A549 (cell line): Measurements from ENCODE around the gene HLTF. TPM values are rescaled to one million over a fixed set of nuclear protein-coding genes. Genes with fewer than 3 reads are reported as not detected.

Experiments
- ATAC-seq, 2 experiments: fragments of 200-7000 bp in 1 of 2; fragments of >200 bp in 1 of 2; cut with Nextera tagmentation in 1 of 2; cut with Tn5 transposase in 1 of 2; 3 replicates each; pipeline versions ENCODE4 v1.8.0 to v1.9.1; 2018 to 2020; ENCODE audit warnings: mild to moderate bottlenecking in 1 of 2, moderate library complexity in 1 of 2
- CTCF ChIA-PET: fragments of 300-600 bp; sonication (Branson Sonifier 250); formaldehyde crosslinking; extraction: SDS; loops from one replicate; lab custom pipeline; 2021; ENCODE audit warnings: antibody characterized with exemption, inconsistent platforms; lab: Yijun Ruan, JAX
- POLR2A ChIA-PET: fragments of 350-600 bp; formaldehyde crosslinking; extraction: SDS; loops from one replicate; lab custom pipeline; 2021; ENCODE audit warnings: antibody characterized with exemption, inconsistent platforms; lab: Yijun Ruan, JAX
- DNase-seq, 2 experiments: peaks; one replicate each; pipeline versions ENCODE4 v3.0.0 to v3.0.0-alpha.2; 2011 to 2016; ENCODE audit warnings: low read depth in 1 of 2, low spot score in 1 of 2
- FAIRE-seq: peaks from 2 replicates; lab custom pipeline; 2011; peaks lifted over from hg19 to GRCh38; lab: Jason Lieb, UNC
- H3K27ac ChIP-seq, 2 experiments: fragments of >200 bp; sonication (Bioruptor Twin); formaldehyde crosslinking; 3 replicates each; pipeline ENCODE4 v1.5.1; 2016 to 2017
- H3K4me1 ChIP-seq: fragments of >200 bp; sonication (Bioruptor Twin); formaldehyde crosslinking; 3 replicates; pipeline ENCODE4 v1.6.1; 2016
- H3K4me2 ChIP-seq: fragments of >200 bp; sonication (Bioruptor Twin); formaldehyde crosslinking; 3 replicates; pipeline ENCODE4 v1.6.1; 2016
- H3K4me3 ChIP-seq: fragments of >200 bp; sonication (Bioruptor Twin); formaldehyde crosslinking; 3 replicates; pipeline ENCODE4 v1.5.1; 2016
- H3K9me3 ChIP-seq: fragments of >200 bp; sonication (Bioruptor Twin); formaldehyde crosslinking; 3 replicates; pipeline ENCODE4 v1.6.1; 2016
- BHLHE40 ChIP-seq: IDR thresholded peaks from 2 replicates; pipeline ENCODE4 v1.6.1; 2012; ENCODE audit warnings: low read depth, low read length, inconsistent platforms
- CBX2 ChIP-seq: fragments of 200-600 bp; sonication (generic); IDR thresholded peaks from 2 replicates; pipeline ENCODE4 v1.6.1; 2016; ENCODE audit warnings: low read depth, mild to moderate bottlenecking, borderline replicate concordance
- CHD2 ChIP-seq: fragments of 150-350 bp; IDR thresholded peaks from 2 replicates; pipeline ENCODE4 v1.6.1; 2014; ENCODE audit warnings: low read length; ENCODE audit not compliant: partially characterized antibody
- CHD4 ChIP-seq: fragments of 200-600 bp; sonication (generic); IDR thresholded peaks from 2 replicates; pipeline ENCODE4 v1.6.1; 2016; ENCODE audit warnings: antibody characterized with exemption, mild to moderate bottlenecking, borderline replicate concordance
- CTCF ChIP-seq: fragments of >200 bp; sonication (Bioruptor Twin); formaldehyde crosslinking; IDR thresholded peaks from 3 replicates; pipeline ENCODE4 v1.5.1; 2016
- EHF ChIP-seq: fragments of 250-450 bp; sonication (Bioruptor Pico); IDR thresholded peaks from 2 replicates; pipeline ENCODE4 v1.5.0; 2020; ENCODE audit warnings: mild to moderate bottlenecking
- EHMT2 ChIP-seq: fragments of 200-600 bp; sonication (generic); IDR thresholded peaks from 2 replicates; pipeline ENCODE4 v1.6.1; 2016; ENCODE audit warnings: antibody characterized with exemption, low read depth, mild to moderate bottlenecking, moderate library complexity
- FOXS1 ChIP-seq: fragments of 250-450 bp; sonication (Bioruptor Pico); IDR thresholded peaks from 2 replicates; pipeline ENCODE4 v1.5.0; 2020; ENCODE audit warnings: mild to moderate bottlenecking, moderate library complexity
- GATA3 ChIP-seq: IDR thresholded peaks from 2 replicates; pipeline ENCODE4 v1.6.1; 2012; ENCODE audit warnings: borderline replicate concordance
- HDAC2 ChIP-seq: fragments of 200-600 bp; sonication (generic); IDR thresholded peaks from 2 replicates; pipeline ENCODE4 v1.6.1; 2016
- HEYL ChIP-seq: fragments of 250-450 bp; sonication (Bioruptor Pico); IDR thresholded peaks from 2 replicates; pipeline ENCODE4 v1.8.0; 2021; ENCODE audit warnings: mild to moderate bottlenecking, moderate library complexity
- HMGXB4 ChIP-seq: fragments of 250-450 bp; sonication (Bioruptor Pico); IDR thresholded peaks from 2 replicates; pipeline ENCODE4 v1.5.0; 2021; ENCODE audit warnings: mild to moderate bottlenecking, moderate library complexity, borderline replicate concordance
- HOXA7 ChIP-seq: fragments of 250-450 bp; sonication (Bioruptor Pico); IDR thresholded peaks from 2 replicates; pipeline ENCODE4 v1.5.0; 2020; ENCODE audit warnings: mild to moderate bottlenecking, moderate library complexity
- HOXB5 ChIP-seq: fragments of 250-450 bp; sonication (Bioruptor Pico); IDR thresholded peaks from 2 replicates; pipeline ENCODE4 v1.5.0; 2020; ENCODE audit warnings: mild to moderate bottlenecking, moderate library complexity
- JUN ChIP-seq, 2 experiments: fragments of >200 bp; sonication (Bioruptor Twin); formaldehyde crosslinking; IDR thresholded peaks; 2 replicates in 1 of 2; 3 replicates in 1 of 2; pipeline ENCODE4 v1.6.1; 2016 to 2017
- JUNB ChIP-seq: fragments of >200 bp; sonication (Bioruptor Twin); formaldehyde crosslinking; IDR thresholded peaks from 2 replicates; pipeline ENCODE4 v1.6.1; 2016
- KDM1A ChIP-seq: fragments of 200-600 bp; sonication (generic); IDR thresholded peaks from 2 replicates; pipeline ENCODE4 v1.6.1; 2016; ENCODE audit warnings: low read depth, mild to moderate bottlenecking
- KDM5A ChIP-seq: fragments of 200-600 bp; sonication (generic); IDR thresholded peaks from 2 replicates; pipeline ENCODE4 v1.6.1; 2016; ENCODE audit warnings: antibody characterized with exemption, mild to moderate bottlenecking
- MAFK ChIP-seq: fragments of 450-650 bp; IDR thresholded peaks from 2 replicates; pipeline ENCODE4 v1.6.1; 2014; ENCODE audit not compliant: partially characterized antibody
- MAZ ChIP-seq: fragments of 150-350 bp; IDR thresholded peaks from 2 replicates; pipeline ENCODE4 v1.6.1; 2014; ENCODE audit warnings: antibody characterized with exemption, low read depth, low read length, borderline replicate concordance
- MYC ChIP-seq: IDR thresholded peaks from 2 replicates; pipeline ENCODE4 v1.6.1; 2012; ENCODE audit warnings: mild to moderate bottlenecking, inconsistent platforms, low read length, improper control_type of control experiment, borderline replicate concordance
- PBX3 ChIP-seq: IDR thresholded peaks from 2 replicates; pipeline ENCODE4 v1.6.1; 2012
- PHF8 ChIP-seq: fragments of 200-600 bp; sonication (generic); IDR thresholded peaks from 2 replicates; pipeline ENCODE4 v1.6.1; 2016; ENCODE audit warnings: low read depth, mild to moderate bottlenecking, antibody characterized with exemption, moderate library complexity, borderline replicate concordance
- POLR2AphosphoS2 ChIP-seq: conservative IDR thresholded peaks from 2 replicates; pipeline ENCODE4 v1.6.1; 2012; ENCODE audit warnings: low read length, improper control_type of control experiment, inconsistent platforms
- RARB ChIP-seq: fragments of 250-450 bp; sonication (Bioruptor Pico); IDR thresholded peaks from 2 replicates; pipeline ENCODE4 v1.8.0; 2021; ENCODE audit warnings: mild to moderate bottlenecking, moderate library complexity
- REST ChIP-seq: fragments of 200-600 bp; sonication (generic); IDR thresholded peaks from 2 replicates; pipeline ENCODE4 v1.6.1; 2016; ENCODE audit warnings: antibody characterized with exemption, mild to moderate bottlenecking, moderate library complexity
- RFX5 ChIP-seq: fragments of 450-650 bp; IDR thresholded peaks from 2 replicates; pipeline ENCODE4 v1.7.1; 2014; ENCODE audit warnings: antibody characterized with exemption, mild to moderate bottlenecking, moderate library complexity
- RNF2 ChIP-seq: fragments of 200-600 bp; sonication (generic); IDR thresholded peaks from 2 replicates; pipeline ENCODE4 v1.6.1; 2016; ENCODE audit warnings: low read depth, mild to moderate bottlenecking, antibody characterized with exemption, moderate library complexity, borderline replicate concordance
- SMC3 ChIP-seq: fragments of >200 bp; sonication (Bioruptor Twin); formaldehyde crosslinking; IDR thresholded peaks from 3 replicates; pipeline ENCODE4 v1.6.1; 2018; ENCODE audit warnings: inconsistent platforms
- SREBF2 ChIP-seq: fragments of 450-650 bp; IDR thresholded peaks from 2 replicates; pipeline ENCODE4 v1.6.1; 2014; ENCODE audit warnings: mild to moderate bottlenecking, moderate library complexity
- ZC3H11A ChIP-seq: fragments of 450-650 bp; IDR thresholded peaks from 2 replicates; pipeline ENCODE4 v1.6.1; 2014; ENCODE audit warnings: antibody characterized with exemption, mild to moderate bottlenecking
- ZNF302 ChIP-seq: fragments of 250-450 bp; sonication (Bioruptor Pico); IDR thresholded peaks from 2 replicates; pipeline ENCODE4 v1.9.0; 2021; ENCODE audit warnings: inconsistent platforms, mild to moderate bottlenecking, moderate library complexity
- WGBS: methylation state at CpG from one replicate; pipeline ENCODE4 v1.1.6; 2017; ENCODE audit errors: missing lambda C conversion rate; 5-methylcytosine and 5-hydroxymethylcytosine counted together
- polyA minus RNA-seq: library from RNA; depleted of rRNA, polyadenylated mRNA; stranded (reverse); fragments of >200 nt; gene quantifications from 2 replicates; pipeline ENCODE4 v1.2.3, GENCODE V29; 2011; rRNA and poly(A)+ RNA removed
- polyA plus RNA-seq, 4 experiments: library from polyadenylated mRNA; depleted of rRNA in 3 of 4; stranded (reverse); fragments of >200 nt; fragmentation: RNase III in 1 of 4; extraction: RNeasy Plus Mini Kit Qiagen cat#74134 plus additional on column Dnase treatment in 1 of 4; gene quantifications; 2 replicates in 3 of 4; 3 replicates in 1 of 4; pipeline ENCODE4 v1.2.3, GENCODE V29; 2011 to 2017

HLTF gene
- polyA plus RNA-seq (2011; rRNA removed) (43.9 and 61.6 TPM in 2 replicates), polyA plus RNA-seq (2017; fragmentation: RNase III; extraction: RNeasy Plus Mini Kit Qiagen cat#74134 plus additional on column Dnase treatment) (25.5 to 26.7 TPM (median 26.3 TPM) in 3 replicates), polyA minus RNA-seq (12.8 and 18.3 TPM in 2 replicates)
- 7.3 and 8.1 TPM in 2 replicates for polyA plus RNA-seq (2012; cell fraction: cytosol; rRNA removed)
- polyA plus RNA-seq (2012; cell fraction: nucleus; rRNA removed): 11.3 and 14.9 TPM in 2 replicates

- no peak for FAIRE-seq
- H3K4me3 ChIP-seq: peak within 1 kb of the TSS; percentile 71
- peaks cover 16% of the 10 kb centered on the region for H3K4me1 ChIP-seq
- ChIA-PET POLR2A (interaction anchor here (1.0 kb wide), 1 partner anchor 43 kb away, joined by 3 read pairs; no protein-coding TSS in a partner anchor), CTCF (interaction anchor here (1.2 kb wide), 1 partner anchor 9 kb away, joined by 4 read pairs; no protein-coding TSS in a partner anchor)
- DNase-seq: peak; percentile 96 to 98
- H3K27ac ChIP-seq: peak within 1 kb of the TSS; percentile 75 to 90
- peaks cover 6% of the 10 kb centered on the region; the same call in 1 of the 3 replicates for H3K9me3 ChIP-seq
- H3K4me2 ChIP-seq: peak within 1 kb of the TSS; percentile 86
- 12% methylated on average over 40 of the region's 57 CpGs for WGBS
- peak; percentile 99 to 100 for ATAC-seq
- TF ChIP-seq KDM1A (no peak), PHF8 (no peak), HEYL (CRISPR knock-in tag) (peak; percentile 69; the same call in 1 of the 2 replicates), KDM5A (no peak), CHD2 (peak; percentile 63), REST (peak; percentile 53; the same call in 1 of the 2 replicates), SREBF2 (no peak), JUN (IDR thresholded peaks at IDR 0.05) (peak; percentile 29 to 83; a peak in 4 of 5 replicates), HDAC2 (no peak), EHMT2 (no peak), CTCF (no peak), POLR2AphosphoS2 (no peak), SMC3 (no peak), HOXB5 (CRISPR knock-in tag) (peak; percentile 94), MAFK (no peak), EHF (peak; percentile 67; the same call in 1 of the 2 replicates), GATA3 (no peak; the same call in 1 of the 2 replicates), RNF2 (peak; percentile 95), RFX5 (no peak), CHD4 (no peak), CBX2 (no peak), HOXA7 (CRISPR knock-in tag) (no peak), BHLHE40 (no peak), JUNB (no peak), HMGXB4 (CRISPR knock-in tag) (0 out of 2 replicates have a peak, but pooled peaks have one; percentile 16), FOXS1 (CRISPR knock-in tag) (no peak), PBX3 (peak; percentile 99), ZC3H11A (no peak), RARB (CRISPR knock-in tag) (no peak), ZNF302 (CRISPR knock-in tag) (no peak), MYC (peak; percentile 83; the same call in 1 of the 2 replicates), MAZ (no peak)
Measured at GRCh38 chr3:149086232-149086988, at the start of gene HLTF. TSS of gene HLTF (minus strand) at chr3:149086533. CDS start at chr3:149086336, 197 bp downstream.
